SK-MEL-5 (cell line): ENCODE measurements around the gene SFTPA1. TPM values are rescaled to one million over a fixed set of nuclear protein-coding genes. Genes with fewer than 3 reads are reported as not detected.
"Not testable (repeated sequence)": the region's sequence is repeated elsewhere in the genome, so short reads cannot be mapped to it uniquely, and the experiment has no call there.

Experiments
- DNase-seq: peaks from one replicate; pipeline ENCODE4 v3.0.0-alpha.2; 2016; ENCODE audit warnings: low read depth, low spot score
- in situ Hi-C: cut with HindIII; loops from 2 replicates; pipeline ENCODE4 v1.10.0; 2016; ENCODE audit warnings: low sequenced_read_pairs, high pct_unique_total_duplicates, low pct_unique_long_range_greater_than_20kb
- total RNA-seq: library from RNA; depleted of rRNA; stranded (reverse); fragments of >200 nt; shearing (Covaris generic); gene quantifications from 2 replicates; pipeline ENCODE4 v1.2.3, GENCODE V29; 2014

The SFTPA1 gene
- total RNA-seq, 1 experiment from 2014 or later = not detected

GRCh38 chr10:79604294-79604693 is 6.4 kb upstream of the SFTPA1 start:
- in situ Hi-C loops = no loop called here
- no peak for DNase-seq

- no peak for DNase-seq
- in situ Hi-C loops = no loop called here
Observed at GRCh38 chr10:79605308-79605707, 5.4 kb upstream of the SFTPA1 start.

GRCh38 chr10:79608505-79609375 is 2.0 kb upstream of the SFTPA1 start:
- in situ Hi-C loops = no loop called here

GRCh38 chr10:79611193-79611976 is 646 bp downstream of the SFTPA1 start:
- in situ Hi-C loops, DNase-seq: not testable (repeated sequence)

More at GRCh38 chr10:79608505-79609375, 2.0 kb upstream of the SFTPA1 start:
- DNase-seq = peak; percentile 56

- no peak for DNase-seq
- in situ Hi-C loops = no loop called here
Observed at GRCh38 chr10:79615577-79615976, 4.8 kb downstream of the SFTPA1 start.

GRCh38 chr10:79616164-79616563 is 5.4 kb downstream of the SFTPA1 start:
- no peak for DNase-seq
- in situ Hi-C loops = no loop called here

- DNase-seq, in situ Hi-C loops: not testable (repeated sequence)
Observed at GRCh38 chr10:79623663-79624062, 12.9 kb downstream of the SFTPA1 start.

GRCh38 chr10:79627075-79627474 is 16.3 kb downstream of the SFTPA1 start:
- in situ Hi-C loops = no loop called here
- DNase-seq = no peak

GRCh38 chr10:79628083-79628482 is 17.3 kb downstream of the SFTPA1 start:
- DNase-seq = no peak
- in situ Hi-C loops = no loop called here

- in situ Hi-C loops = no loop called here
- no peak for DNase-seq
Observed at GRCh38 chr10:79628988-79629954, 18.5 kb downstream of the SFTPA1 start.

- no peak for DNase-seq
- in situ Hi-C loops = no loop called here
Observed at GRCh38 chr10:79629955-79630327, 19.2 kb downstream of the SFTPA1 start.

- in situ Hi-C loops, DNase-seq: not testable (repeated sequence)
Observed at GRCh38 chr10:79636654-79637199, 26.0 kb downstream of the SFTPA1 start.

GRCh38 chr10:79638318-79638717 is 27.6 kb downstream of the SFTPA1 start:
- no peak for DNase-seq
- in situ Hi-C loops = no loop called here

GRCh38 chr10:79652695-79653094 is 42.0 kb downstream of the SFTPA1 start:
- DNase-seq, in situ Hi-C loops: not testable (repeated sequence)

GRCh38 chr10:79663287-79663686 is 52.5 kb downstream of the SFTPA1 start:
- in situ Hi-C loops, DNase-seq: not testable (repeated sequence)

GRCh38 chr10:79664686-79665085 is 53.9 kb downstream of the SFTPA1 start:
- in situ Hi-C loops = not testable (repeated sequence)
- DNase-seq = peak; percentile 74
